RPMI7951 (cell line): Measurements from ENCODE around the gene MICAL3. TPM values are rescaled to one million over a fixed set of nuclear protein-coding genes. Genes with fewer than 3 reads are reported as not detected.

ENCODE experiments used
- DNase-seq: peaks from one replicate; pipeline ENCODE4 v3.0.0-alpha.2; 2012; ENCODE audit warnings: low read depth
- total RNA-seq: library from RNA; depleted of rRNA; stranded (reverse); fragments of >200 nt; shearing (Covaris generic); gene quantifications from 2 replicates; pipeline ENCODE4 v1.2.3, GENCODE V29; 2014

Gene MICAL3
- total RNA-seq, 1 experiment from 2014 or later: 16.0 TPM

DNA sequence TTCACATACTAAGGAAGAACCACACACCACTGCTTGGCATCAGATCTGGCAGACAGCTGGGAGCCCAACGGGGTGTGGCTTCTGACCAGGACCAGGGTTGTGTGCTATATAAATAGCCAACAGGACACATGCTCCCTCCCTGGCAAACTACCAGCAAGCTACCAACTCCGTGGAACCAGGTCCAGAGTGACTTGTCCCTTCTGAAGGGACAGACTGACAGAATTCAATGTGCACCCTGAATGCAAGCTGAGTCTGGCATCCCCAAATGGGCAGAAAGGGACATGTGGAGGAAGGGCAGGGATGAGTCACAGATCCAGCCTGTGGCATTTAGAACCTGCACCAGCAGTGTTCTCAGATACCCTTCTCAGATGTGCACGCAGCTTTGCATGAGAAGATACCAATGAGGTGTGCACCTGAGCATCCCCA, 92.9 kb downstream of the MICAL3 start:
- DNase-seq: peak; percentile 73

GRCh38 chr22:17930455-17931313, 93.7 kb downstream of the MICAL3 start:
- no peak for DNase-seq

- no peak for DNase-seq
Measured at GRCh38 chr22:17929909-17930308, 94.5 kb downstream of the MICAL3 start.

DNA sequence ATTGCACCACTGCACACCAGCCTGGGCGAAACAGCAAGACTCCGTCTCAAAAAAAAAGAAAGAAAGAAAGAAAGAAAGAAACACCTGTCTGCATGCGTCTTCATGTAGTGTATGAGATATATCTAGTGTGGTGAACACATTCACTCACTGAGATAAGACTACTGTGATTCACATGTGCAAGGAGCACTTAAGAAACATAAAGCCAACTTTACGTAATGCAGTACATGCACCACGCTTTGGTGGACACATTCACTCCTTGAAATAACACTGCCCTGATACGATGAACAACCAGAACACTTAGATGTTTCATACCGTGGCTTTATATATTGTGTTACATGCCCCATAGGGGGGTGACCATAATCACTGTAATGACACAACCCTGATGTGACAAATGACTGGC, 96.0 kb downstream of the MICAL3 start:
- DNase-seq: no peak

DNA sequence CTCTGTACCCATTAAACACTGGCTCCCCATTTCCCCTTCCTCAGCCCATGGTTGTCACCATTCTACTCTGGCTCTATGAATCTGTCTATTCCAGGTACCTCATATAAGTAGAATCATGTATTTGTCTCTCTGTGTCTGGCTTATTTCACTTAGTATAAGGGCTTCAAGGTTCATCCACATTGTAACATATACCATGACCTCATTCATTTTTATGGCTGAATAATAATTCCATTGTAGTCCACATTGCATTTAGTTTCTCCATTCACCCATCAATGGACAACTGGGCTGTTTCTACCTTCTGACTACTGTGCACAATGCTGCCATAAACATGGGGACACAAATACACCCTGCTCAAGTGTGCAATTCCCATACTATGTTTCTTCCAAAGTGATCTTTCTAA, 97.3 kb downstream of the MICAL3 start:
- no peak for DNase-seq

DNA sequence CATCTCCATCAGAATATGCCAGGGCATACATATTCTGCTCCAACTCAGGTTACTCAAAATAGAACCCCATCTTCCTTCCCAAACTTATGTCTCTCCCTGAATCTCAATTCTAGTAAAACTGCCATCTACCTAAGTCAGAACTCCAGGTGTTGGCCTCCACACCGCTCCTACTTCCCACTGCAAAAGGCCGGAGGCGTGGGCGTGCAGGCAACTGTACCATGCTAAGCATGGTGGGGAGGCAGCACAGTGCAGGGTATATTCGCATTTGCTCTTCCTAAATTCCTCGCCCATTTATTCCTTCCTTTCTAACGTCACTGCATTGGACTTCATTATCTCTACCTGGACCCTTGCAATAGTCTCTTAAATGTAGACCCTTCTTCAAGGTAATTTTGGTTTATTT, 97.8 kb downstream of the MICAL3 start:
- no peak for DNase-seq

DNA sequence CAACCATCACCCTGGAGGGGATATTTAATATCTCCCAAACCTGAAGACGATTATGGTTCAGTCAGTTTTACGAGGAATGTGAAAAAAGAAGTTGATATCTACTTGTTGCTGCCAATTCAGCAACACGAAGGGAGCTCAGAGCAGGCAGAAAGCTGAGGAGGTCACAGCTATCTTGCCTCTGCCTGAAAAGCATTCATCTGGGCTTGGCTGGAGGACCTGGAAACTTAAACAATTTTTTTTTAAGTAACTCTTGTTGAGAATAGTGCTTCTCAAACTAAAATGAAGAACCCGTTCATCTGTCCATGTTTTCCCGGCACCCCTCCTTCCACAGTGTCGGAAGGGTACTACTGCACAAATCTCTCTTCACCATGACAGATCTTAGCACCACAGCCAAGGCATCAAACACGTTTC, 98.9 kb downstream of the MICAL3 start:
- no peak for DNase-seq

- no peak for DNase-seq
Measured at GRCh38 chr22:17924735-17925364, 99.5 kb downstream of the MICAL3 start.

- no peak for DNase-seq
Measured at GRCh38 chr22:17924076-17924475, 100.3 kb downstream of the MICAL3 start.

DNA sequence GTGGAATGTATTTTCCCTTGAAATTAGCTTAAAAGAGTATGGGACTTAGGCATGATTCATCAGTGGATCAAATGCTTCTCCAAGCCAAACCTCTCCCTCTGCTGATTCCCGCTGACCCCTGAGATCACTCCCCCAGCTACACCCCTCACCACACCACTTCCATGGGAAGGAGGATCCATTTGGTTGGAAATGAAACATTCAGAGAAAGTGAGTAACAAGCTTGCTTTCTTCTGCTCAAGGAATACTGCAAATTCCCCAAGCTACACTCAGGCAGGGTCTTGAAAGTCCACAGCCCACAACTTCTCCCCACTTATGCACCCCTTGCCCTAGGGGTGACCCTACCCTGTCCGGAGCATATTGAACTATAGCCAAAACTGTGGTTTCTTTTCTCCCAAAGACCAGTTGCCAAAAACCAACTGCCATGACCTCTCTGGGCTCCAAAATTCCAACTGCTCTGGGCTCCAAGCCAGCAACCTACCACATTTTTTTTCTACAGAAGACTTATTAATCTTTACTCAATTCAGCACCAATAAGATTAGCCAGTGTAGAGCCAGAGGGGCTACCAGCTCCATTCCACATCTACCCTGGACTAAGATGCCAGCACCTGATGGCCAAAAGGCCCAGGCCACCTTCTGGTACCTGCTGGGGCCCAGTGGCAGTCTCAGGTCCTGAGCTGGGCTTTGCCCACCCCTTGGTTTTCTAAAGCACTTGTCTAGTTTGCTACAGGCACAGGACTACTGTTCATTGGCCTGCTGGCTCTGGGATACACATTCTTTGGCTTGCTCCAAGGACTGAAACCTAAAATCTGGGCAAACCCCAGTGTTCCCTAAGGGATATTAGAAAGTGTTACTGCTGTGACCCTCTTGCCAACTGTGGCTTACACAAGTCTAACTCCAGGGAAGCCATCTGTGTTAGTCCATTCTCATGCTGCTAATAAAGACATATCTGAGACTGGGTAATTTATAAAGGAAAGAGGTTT, 101.1 kb downstream of the MICAL3 start:
- DNase-seq: peak; percentile 89

DNA sequence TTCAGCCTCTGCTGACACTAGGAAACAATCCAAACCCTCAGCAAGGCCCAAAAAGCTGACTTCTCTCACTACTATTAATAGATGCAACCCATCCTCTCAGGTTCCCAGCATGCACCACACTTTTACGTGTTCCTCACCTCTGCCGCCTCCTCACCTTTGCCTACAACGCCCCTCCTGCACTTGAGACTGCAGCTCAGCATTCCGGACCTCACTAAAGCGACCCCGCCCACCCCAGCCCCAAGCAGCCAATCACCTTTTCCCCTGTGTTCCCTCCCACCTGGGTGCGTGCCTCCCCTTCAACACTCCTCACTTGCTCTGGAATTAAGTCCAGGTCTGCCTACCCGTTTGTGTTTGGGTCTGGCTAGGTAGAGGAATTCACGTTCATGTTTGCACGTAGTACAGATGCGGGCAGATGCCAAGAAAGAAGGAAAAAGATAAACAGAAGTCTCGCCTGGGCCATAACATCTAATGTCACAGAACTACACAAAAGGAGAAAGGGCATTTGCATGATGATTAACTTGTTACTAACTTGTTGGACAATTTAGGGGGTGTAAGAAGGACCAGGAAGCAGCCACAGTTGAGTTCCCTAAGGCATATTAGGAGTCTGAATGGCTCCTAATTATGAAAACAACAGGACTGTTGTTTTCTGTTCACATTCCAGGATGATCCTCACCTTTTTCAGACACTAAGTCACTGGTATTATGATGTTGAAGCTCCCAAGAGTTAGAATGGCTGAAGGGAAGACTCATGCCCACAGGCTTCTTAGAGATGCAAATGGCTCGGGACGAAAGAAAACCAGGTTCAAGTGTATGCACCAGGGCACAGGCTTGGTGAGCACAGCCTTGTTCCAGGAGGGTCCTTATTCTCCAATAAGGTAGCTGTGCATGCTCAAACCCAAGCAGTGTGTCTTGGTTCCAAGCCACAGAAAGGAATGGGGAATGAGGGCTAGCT, 102.2 kb downstream of the MICAL3 start:
- no peak for DNase-seq

- no peak for DNase-seq
Measured at GRCh38 chr22:17920992-17921650, 103.2 kb downstream of the MICAL3 start.

DNA sequence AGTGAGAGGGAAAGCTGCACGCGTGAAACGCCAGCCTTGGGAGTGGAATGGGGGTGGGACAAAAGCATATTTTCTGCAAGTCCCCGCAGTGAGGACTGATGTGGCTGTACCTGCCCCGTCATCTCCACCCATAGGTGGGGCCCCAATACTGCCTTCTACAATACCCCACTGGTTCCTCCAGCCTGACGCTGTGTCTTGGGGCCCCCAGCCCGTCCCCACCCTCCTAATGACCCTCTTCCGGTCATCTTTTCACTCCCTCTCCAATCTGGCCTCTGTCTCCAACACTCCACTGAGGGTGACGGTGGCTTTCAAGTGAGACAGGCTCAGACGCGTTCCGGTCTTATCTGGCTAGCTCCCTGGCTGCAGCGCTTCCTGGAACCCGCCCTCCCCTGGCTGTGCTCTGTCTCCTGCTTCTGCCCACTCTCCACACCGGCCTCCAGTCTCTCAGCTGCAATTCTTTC, 104.2 kb downstream of the MICAL3 start:
- no peak for DNase-seq

DNA sequence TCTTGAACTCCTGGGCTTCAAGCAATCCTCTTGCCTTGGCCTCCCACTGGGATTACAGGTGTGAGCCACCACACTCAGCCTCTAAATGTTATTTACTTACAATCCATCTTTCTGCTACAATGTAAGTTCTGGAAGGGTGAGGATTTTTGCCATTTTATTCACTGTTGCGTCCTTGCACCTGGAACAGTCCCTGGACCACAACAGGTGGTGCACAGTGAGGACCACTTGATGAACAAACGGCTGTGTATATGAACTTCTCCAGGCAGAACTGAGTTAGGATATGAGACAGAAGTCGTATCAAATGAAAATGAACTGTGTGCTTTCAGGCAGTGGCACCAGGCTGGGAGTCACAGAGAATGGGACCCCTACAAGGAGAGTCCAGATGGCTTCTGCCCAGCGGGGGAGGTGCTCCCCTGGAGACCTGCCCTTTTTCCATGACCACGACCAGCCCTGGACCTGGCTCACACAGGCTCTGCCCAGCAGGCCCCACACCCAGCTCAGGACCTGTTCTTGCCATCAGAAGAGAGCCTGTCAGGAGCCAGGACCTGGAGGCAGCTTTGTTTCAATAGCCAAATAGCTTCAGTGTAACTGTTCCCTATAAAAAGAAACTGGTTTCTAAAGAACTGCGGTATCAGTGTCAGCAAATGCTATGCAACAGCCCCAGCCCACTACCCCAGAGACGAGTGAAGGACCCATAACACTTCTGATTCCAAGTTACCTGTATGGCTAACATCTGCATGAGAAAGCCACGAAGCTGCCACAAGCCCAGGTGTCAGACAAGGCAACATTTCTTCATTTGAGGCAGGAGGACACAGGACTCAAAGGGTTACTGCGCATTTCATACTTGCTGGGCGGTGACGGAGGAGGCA, 104.9 kb downstream of the MICAL3 start:
- no peak for DNase-seq

DNA sequence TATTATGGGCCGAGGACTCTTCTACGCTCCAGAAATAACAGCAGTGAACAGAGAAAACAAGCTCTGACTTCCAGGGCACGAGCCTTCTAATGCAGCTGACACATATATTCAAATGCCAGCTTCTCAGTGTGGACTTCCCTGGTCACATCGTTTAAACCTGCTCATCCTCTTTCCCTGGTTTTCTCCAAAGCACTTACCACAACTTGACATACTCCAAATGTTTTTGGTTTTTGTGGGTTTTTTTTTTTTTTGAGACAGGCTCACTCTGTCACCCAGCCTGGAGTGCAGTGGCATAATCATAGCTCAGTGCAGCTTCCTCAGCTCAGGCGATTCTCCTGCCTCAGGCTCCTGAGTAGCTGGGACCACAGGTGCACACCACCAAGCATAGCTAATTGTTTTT, 105.5 kb downstream of the MICAL3 start:
- DNase-seq: peak; percentile 88

DNA sequence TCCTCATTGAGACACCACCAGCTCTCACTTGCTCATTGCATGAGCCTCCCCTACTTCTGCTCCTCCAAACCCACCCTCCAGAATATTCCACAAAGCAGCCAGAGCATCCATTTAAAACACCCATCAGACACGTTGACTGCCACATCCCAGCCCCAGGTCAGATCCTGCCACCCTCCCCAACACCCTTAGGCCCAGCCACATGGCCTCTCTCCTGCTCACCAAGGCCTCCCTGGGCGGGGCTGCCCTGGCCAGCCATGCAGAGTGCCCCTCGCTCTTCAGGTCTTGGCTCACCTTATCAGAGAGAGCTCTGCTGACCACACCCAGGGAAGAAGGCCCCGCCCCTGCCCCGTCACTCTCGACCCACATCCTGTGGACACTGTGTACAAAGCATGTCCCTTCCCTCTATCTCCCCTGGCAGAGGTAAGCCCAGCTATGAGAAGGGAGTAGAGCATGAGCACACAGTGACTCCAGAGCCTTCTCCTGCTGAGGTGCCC, 106.8 kb downstream of the MICAL3 start:
- DNase-seq: no peak

DNA sequence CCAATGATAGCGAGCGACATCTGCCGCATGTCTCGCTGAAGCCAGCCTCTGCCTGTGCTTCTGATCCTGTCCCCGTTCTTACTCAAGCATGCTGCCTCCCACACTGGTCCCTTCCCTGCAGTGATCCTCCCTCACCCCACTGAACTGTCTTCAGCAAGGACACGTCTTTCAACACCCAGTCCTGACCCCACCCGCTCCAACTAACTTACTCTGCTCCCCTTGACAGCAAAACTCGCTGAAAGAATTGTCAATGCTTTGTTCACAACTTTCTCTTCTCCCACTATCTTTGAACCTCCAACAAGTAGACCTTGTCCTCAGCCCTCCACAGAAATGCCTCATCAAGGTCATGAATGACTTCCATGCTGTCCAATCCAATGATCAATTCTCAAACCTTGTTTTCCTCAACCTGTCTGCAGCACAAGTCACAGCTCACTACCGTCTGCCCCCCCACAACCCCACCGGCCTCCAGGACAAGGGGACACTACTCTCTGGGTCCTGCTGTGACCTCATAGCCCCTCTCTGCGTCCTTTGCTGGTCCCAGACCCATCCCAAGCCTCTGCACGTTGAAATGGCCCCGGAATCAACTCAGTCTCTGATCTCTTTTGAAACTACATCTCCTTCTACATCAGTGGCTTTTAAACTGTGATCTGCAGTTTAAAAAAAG, 108.0 kb downstream of the MICAL3 start:
- DNase-seq: no peak

DNA sequence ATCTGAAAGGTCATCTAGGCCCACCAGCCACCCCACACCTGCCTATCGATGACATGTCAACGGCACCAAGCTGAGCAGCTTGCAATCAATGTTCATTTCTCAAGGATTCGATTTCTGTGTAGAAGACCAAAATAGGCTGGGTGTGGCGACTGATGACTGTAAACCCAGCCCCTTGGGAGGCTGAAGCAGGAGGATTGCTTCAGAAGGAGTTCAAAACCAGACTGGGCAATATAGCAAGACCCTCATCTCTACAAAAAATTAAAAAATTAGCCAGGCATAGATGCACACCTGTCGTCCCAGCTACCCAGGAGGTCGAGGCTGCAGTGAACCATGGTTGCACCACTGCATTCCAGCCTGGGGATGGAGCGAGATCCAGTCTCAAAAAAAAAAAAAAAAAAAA, 108.7 kb downstream of the MICAL3 start:
- no peak for DNase-seq

- no peak for DNase-seq
Measured at GRCh38 chr22:17915188-17915587, 109.2 kb downstream of the MICAL3 start.
